ENCODE results near the gene KCNK16.

KCNK16 gene

GRCh38 chr6:39319621-39320362 lies 2.7 kb downstream of the KCNK16 start:
- Histone ChIP-seq H3K27ac (replicated peaks; ENCODE audit: low read length) (no peak overlapping the region), H2BK12ac (ENCODE audit: low read length) (no peak overlapping the region), H3K4me2 (ENCODE audit: insufficient read depth, low read length, poor library complexity, severe bottlenecking) (no peak overlapping the region), H3K23ac (ENCODE audit: low read depth, low read length, poor library complexity) (no peak overlapping the region), H2BK15ac (ENCODE audit: low read length) (no peak overlapping the region), H3K79me1 (ENCODE audit: low read depth, low read length) (no peaks in the 10 kb centered on the region), H3K14ac (ENCODE audit: low read length) (no peak overlapping the region), H3K27me3 (ENCODE audit: control insufficient read depth in 3 of 3, insufficient read depth in 3 of 3, low read depth in 1 of 3, low read length in 3 of 3) (peaks cover 0 to 40% (median 10%) of the 10 kb centered on the region in 3 experiments), H3K9me3 (replicated peaks in 1 of 2; ENCODE audit: control insufficient read depth in 2 of 2, insufficient read depth in 1 of 2, low read depth in 1 of 2, low read length in 2 of 2) (no peaks in the 10 kb centered on the region), H2AFZ (ENCODE audit: low read length) (no peak overlapping the region), H2AK5ac (ENCODE audit: low read depth, low read length) (no peak overlapping the region), H3K18ac (ENCODE audit: low read length) (no peak overlapping the region), H3K4me3 (ENCODE audit: low read length in 2 of 2) (peak overlapping the region in 1 of 2 donors; percentile 46), H3K9ac (ENCODE audit: low read depth, low read length, poor library complexity) (no peak overlapping the region), H3K4ac (ENCODE audit: low read length) (no peak overlapping the region), H4K91ac (ENCODE audit: low read depth, low read length, poor library complexity) (no peak overlapping the region), H2BK5ac (ENCODE audit: low read length) (no peak overlapping the region), H3K36me3 (replicated peaks in 1 of 2; ENCODE audit: control insufficient read depth in 2 of 2, insufficient read depth in 2 of 2, low read length in 2 of 2) (no peaks in the 10 kb centered on the region), H4K8ac (ENCODE audit: low read depth, low read length) (no peak overlapping the region), H3K4me1 (ENCODE audit: control insufficient read depth in 2 of 2, insufficient read depth in 1 of 2, low read depth in 1 of 2, low read length in 2 of 2) (no peaks in the 10 kb centered on the region), H2BK120ac (ENCODE audit: low read depth, low read length) (no peak overlapping the region)
- no CpG with 5 or more reads among the region's 13 CpGs for WGBS, 2 donors (ENCODE audit: extremely low coverage in 2 of 2, insufficient read length in 2 of 2, insufficient replicate concordance in 1 of 2)
- no peak for DNase-seq (ENCODE audit: low spot score)

GRCh38 chr6:39317256-39317655 lies 5.2 kb downstream of the KCNK16 start:
- H3K14ac ChIP-seq (ENCODE audit: low read length), result no peak overlapping the region
- H3K36me3 ChIP-seq (replicated peaks in 1 of 2; ENCODE audit: control insufficient read depth in 2 of 2, insufficient read depth in 2 of 2, low read length in 2 of 2), result no peaks in the 10 kb centered on the region
- H3K23ac ChIP-seq (ENCODE audit: low read depth, low read length, poor library complexity), result no peak overlapping the region
- H4K91ac ChIP-seq (ENCODE audit: low read depth, low read length, poor library complexity), result no peak overlapping the region
- H3K27me3 ChIP-seq (ENCODE audit: control insufficient read depth in 3 of 3, insufficient read depth in 3 of 3, low read depth in 1 of 3, low read length in 3 of 3), result peaks cover 14 to 66% (median 35%) of the 10 kb centered on the region in 3 experiments
- H2AK5ac ChIP-seq (ENCODE audit: low read depth, low read length), result no peak overlapping the region
- H3K4me1 ChIP-seq (ENCODE audit: control insufficient read depth in 2 of 2, insufficient read depth in 1 of 2, low read depth in 1 of 2, low read length in 2 of 2), result peaks cover 0 to 4% of the 10 kb centered on the region in 2 donors
- H3K4me3 ChIP-seq (ENCODE audit: low read length in 2 of 2), result no peak overlapping the region
- no peak overlapping the region for H2BK5ac ChIP-seq (ENCODE audit: low read length)
- no peak overlapping the region for H3K27ac ChIP-seq (replicated peaks; ENCODE audit: low read length)
- H2BK12ac ChIP-seq (ENCODE audit: low read length), result no peak overlapping the region
- no peaks in the 10 kb centered on the region for H3K79me1 ChIP-seq (ENCODE audit: low read depth, low read length)
- no peak overlapping the region for H2BK15ac ChIP-seq (ENCODE audit: low read length)
- no peaks in the 10 kb centered on the region for H3K9me3 ChIP-seq (replicated peaks in 1 of 2; ENCODE audit: control insufficient read depth in 2 of 2, insufficient read depth in 1 of 2, low read depth in 1 of 2, low read length in 2 of 2)
- no peak overlapping the region for H3K4me2 ChIP-seq (ENCODE audit: insufficient read depth, low read length, poor library complexity, severe bottlenecking)
- no peak overlapping the region for H2BK120ac ChIP-seq (ENCODE audit: low read depth, low read length)
- H3K4ac ChIP-seq (ENCODE audit: low read length), result no peak overlapping the region
- H4K8ac ChIP-seq (ENCODE audit: low read depth, low read length), result no peak overlapping the region
- no peak overlapping the region for H3K9ac ChIP-seq (ENCODE audit: low read depth, low read length, poor library complexity)
- H3K18ac ChIP-seq (ENCODE audit: low read length), result no peak overlapping the region
- no peak for DNase-seq (ENCODE audit: low spot score)
- no peak overlapping the region for H2AFZ ChIP-seq (ENCODE audit: low read length)
- no CpG with 5 or more reads among the region's 3 CpGs for WGBS, 2 donors (ENCODE audit: extremely low coverage in 2 of 2, insufficient read length in 2 of 2, insufficient replicate concordance in 1 of 2)

- H3K18ac ChIP-seq (ENCODE audit: low read length), result peak within 1 kb of the TSS; percentile 91
- no peak within 1 kb of the TSS for H3K27ac ChIP-seq (replicated peaks; ENCODE audit: low read length)
- H2BK12ac ChIP-seq (ENCODE audit: low read length), result peak within 1 kb of the TSS; percentile 26
- no CpG with 5 or more reads among the region's 28 CpGs for WGBS, 2 donors (ENCODE audit: extremely low coverage in 2 of 2, insufficient read length in 2 of 2, insufficient replicate concordance in 1 of 2)
- no peaks in the 10 kb centered on the region for H3K9me3 ChIP-seq (replicated peaks in 1 of 2; ENCODE audit: control insufficient read depth in 2 of 2, insufficient read depth in 1 of 2, low read depth in 1 of 2, low read length in 2 of 2)
- peaks cover 0 to 4% of the 10 kb centered on the region in 2 donors for H3K4me1 ChIP-seq (ENCODE audit: control insufficient read depth in 2 of 2, insufficient read depth in 1 of 2, low read depth in 1 of 2, low read length in 2 of 2)
- H2BK120ac ChIP-seq (ENCODE audit: low read depth, low read length), result no peak within 1 kb of the TSS
- peak within 1 kb of the TSS; percentile 83 for H3K9ac ChIP-seq (ENCODE audit: low read depth, low read length, poor library complexity)
- H3K14ac ChIP-seq (ENCODE audit: low read length), result no peak within 1 kb of the TSS
- H3K4ac ChIP-seq (ENCODE audit: low read length), result no peak within 1 kb of the TSS
- H4K91ac ChIP-seq (ENCODE audit: low read depth, low read length, poor library complexity), result no peak within 1 kb of the TSS
- H3K4me3 ChIP-seq (ENCODE audit: low read length in 2 of 2), result peak within 1 kb of the TSS in 1 of 2 donors; percentile 79
- no peak for DNase-seq (ENCODE audit: low spot score)
- H2BK15ac ChIP-seq (ENCODE audit: low read length), result peak within 1 kb of the TSS; percentile 75
- H2AK5ac ChIP-seq (ENCODE audit: low read depth, low read length), result peak within 1 kb of the TSS; percentile 42
- H2AFZ ChIP-seq (ENCODE audit: low read length), result peak within 1 kb of the TSS; percentile 23
- H3K36me3 ChIP-seq (replicated peaks in 1 of 2; ENCODE audit: control insufficient read depth in 2 of 2, insufficient read depth in 2 of 2, low read length in 2 of 2), result no peaks in the 10 kb centered on the region
- H4K8ac ChIP-seq (ENCODE audit: low read depth, low read length), result no peak within 1 kb of the TSS
- H3K79me1 ChIP-seq (ENCODE audit: low read depth, low read length), result no peaks in the 10 kb centered on the region
- peak within 1 kb of the TSS; percentile 38 for H3K23ac ChIP-seq (ENCODE audit: low read depth, low read length, poor library complexity)
- H3K4me2 ChIP-seq (ENCODE audit: insufficient read depth, low read length, poor library complexity, severe bottlenecking), result peak within 1 kb of the TSS; percentile 92
- no peak within 1 kb of the TSS for H2BK5ac ChIP-seq (ENCODE audit: low read length)
- H3K27me3 ChIP-seq (ENCODE audit: control insufficient read depth in 3 of 3, insufficient read depth in 3 of 3, low read depth in 1 of 3, low read length in 3 of 3), result peaks cover 14 to 72% (median 53%) of the 10 kb centered on the region in 3 experiments
Observed at GRCh38 chr6:39314273-39314795, 8.2 kb downstream of the KCNK16 start, which contains the start of gene KCNK17. Gene KCNK17 (minus strand): TSS chr6:39314419. CDS start chr6:39314320, 99 bp downstream.

GRCh38 chr6:39313526-39314272 lies 8.8 kb downstream of the KCNK16 start:
- Histone ChIP-seq H3K18ac (ENCODE audit: low read length) (peak overlapping the region; percentile 91), H3K4me1 (ENCODE audit: control insufficient read depth in 2 of 2, insufficient read depth in 1 of 2, low read depth in 1 of 2, low read length in 2 of 2) (peaks cover 0 to 4% of the 10 kb centered on the region in 2 donors), H3K27me3 (ENCODE audit: control insufficient read depth in 3 of 3, insufficient read depth in 3 of 3, low read depth in 1 of 3, low read length in 3 of 3) (peaks cover 14 to 72% (median 53%) of the 10 kb centered on the region in 3 experiments), H2BK12ac (ENCODE audit: low read length) (peak overlapping the region; percentile 26), H4K91ac (ENCODE audit: low read depth, low read length, poor library complexity) (no peak overlapping the region), H2AFZ (ENCODE audit: low read length) (peak overlapping the region; percentile 23), H4K8ac (ENCODE audit: low read depth, low read length) (no peak overlapping the region), H2BK5ac (ENCODE audit: low read length) (no peak overlapping the region), H3K4me3 (ENCODE audit: low read length in 2 of 2) (peak overlapping the region in 1 of 2 donors; percentile 79), H2BK120ac (ENCODE audit: low read depth, low read length) (no peak overlapping the region), H3K79me1 (ENCODE audit: low read depth, low read length) (no peaks in the 10 kb centered on the region), H2AK5ac (ENCODE audit: low read depth, low read length) (peak overlapping the region; percentile 42), H2BK15ac (ENCODE audit: low read length) (peak overlapping the region; percentile 75), H3K23ac (ENCODE audit: low read depth, low read length, poor library complexity) (peak overlapping the region; percentile 38), H3K27ac (replicated peaks; ENCODE audit: low read length) (no peak overlapping the region), H3K14ac (ENCODE audit: low read length) (no peak overlapping the region), H3K9me3 (replicated peaks in 1 of 2; ENCODE audit: control insufficient read depth in 2 of 2, insufficient read depth in 1 of 2, low read depth in 1 of 2, low read length in 2 of 2) (no peaks in the 10 kb centered on the region), H3K4me2 (ENCODE audit: insufficient read depth, low read length, poor library complexity, severe bottlenecking) (peak overlapping the region; percentile 92), H3K36me3 (replicated peaks in 1 of 2; ENCODE audit: control insufficient read depth in 2 of 2, insufficient read depth in 2 of 2, low read length in 2 of 2) (no peaks in the 10 kb centered on the region), H3K9ac (ENCODE audit: low read depth, low read length, poor library complexity) (peak overlapping the region; percentile 83), H3K4ac (ENCODE audit: low read length) (no peak overlapping the region)
- peak; percentile 8 for DNase-seq (ENCODE audit: low spot score)
- WGBS, 2 donors (ENCODE audit: extremely low coverage in 2 of 2, insufficient read length in 2 of 2, insufficient replicate concordance in 1 of 2), result no CpG with 5 or more reads among the region's 80 CpGs
